Measurements from ENCODE around the gene BAIAP2L1. TPM values are rescaled to one million over a fixed set of nuclear protein-coding genes. Genes with fewer than 3 reads are reported as not detected.

BAIAP2L1 gene
- total and polyA plus RNA-seq, 2 experiments from 2014 or later = 24.1 to 38.3 TPM

- TF ChIP-seq CTCF (conservative IDR thresholded peaks at IDR 0.05; ENCODE audit: low read depth in 2 of 2) (no peak), ZNF114 (CRISPR knock-in tag; IDR thresholded peaks at IDR 0.05) (no peak), STAT1 (IDR thresholded peaks at IDR 0.05; ENCODE audit: unreplicated experiment) (no peak), EZH2 (IDR thresholded peaks at IDR 0.05; ENCODE audit: low read depth, unreplicated experiment) (no peak), ZNF331 (CRISPR knock-in tag; IDR thresholded peaks at IDR 0.05; ENCODE audit: low read depth) (no peak)
- TF ChIP-seq, protein P1, sequence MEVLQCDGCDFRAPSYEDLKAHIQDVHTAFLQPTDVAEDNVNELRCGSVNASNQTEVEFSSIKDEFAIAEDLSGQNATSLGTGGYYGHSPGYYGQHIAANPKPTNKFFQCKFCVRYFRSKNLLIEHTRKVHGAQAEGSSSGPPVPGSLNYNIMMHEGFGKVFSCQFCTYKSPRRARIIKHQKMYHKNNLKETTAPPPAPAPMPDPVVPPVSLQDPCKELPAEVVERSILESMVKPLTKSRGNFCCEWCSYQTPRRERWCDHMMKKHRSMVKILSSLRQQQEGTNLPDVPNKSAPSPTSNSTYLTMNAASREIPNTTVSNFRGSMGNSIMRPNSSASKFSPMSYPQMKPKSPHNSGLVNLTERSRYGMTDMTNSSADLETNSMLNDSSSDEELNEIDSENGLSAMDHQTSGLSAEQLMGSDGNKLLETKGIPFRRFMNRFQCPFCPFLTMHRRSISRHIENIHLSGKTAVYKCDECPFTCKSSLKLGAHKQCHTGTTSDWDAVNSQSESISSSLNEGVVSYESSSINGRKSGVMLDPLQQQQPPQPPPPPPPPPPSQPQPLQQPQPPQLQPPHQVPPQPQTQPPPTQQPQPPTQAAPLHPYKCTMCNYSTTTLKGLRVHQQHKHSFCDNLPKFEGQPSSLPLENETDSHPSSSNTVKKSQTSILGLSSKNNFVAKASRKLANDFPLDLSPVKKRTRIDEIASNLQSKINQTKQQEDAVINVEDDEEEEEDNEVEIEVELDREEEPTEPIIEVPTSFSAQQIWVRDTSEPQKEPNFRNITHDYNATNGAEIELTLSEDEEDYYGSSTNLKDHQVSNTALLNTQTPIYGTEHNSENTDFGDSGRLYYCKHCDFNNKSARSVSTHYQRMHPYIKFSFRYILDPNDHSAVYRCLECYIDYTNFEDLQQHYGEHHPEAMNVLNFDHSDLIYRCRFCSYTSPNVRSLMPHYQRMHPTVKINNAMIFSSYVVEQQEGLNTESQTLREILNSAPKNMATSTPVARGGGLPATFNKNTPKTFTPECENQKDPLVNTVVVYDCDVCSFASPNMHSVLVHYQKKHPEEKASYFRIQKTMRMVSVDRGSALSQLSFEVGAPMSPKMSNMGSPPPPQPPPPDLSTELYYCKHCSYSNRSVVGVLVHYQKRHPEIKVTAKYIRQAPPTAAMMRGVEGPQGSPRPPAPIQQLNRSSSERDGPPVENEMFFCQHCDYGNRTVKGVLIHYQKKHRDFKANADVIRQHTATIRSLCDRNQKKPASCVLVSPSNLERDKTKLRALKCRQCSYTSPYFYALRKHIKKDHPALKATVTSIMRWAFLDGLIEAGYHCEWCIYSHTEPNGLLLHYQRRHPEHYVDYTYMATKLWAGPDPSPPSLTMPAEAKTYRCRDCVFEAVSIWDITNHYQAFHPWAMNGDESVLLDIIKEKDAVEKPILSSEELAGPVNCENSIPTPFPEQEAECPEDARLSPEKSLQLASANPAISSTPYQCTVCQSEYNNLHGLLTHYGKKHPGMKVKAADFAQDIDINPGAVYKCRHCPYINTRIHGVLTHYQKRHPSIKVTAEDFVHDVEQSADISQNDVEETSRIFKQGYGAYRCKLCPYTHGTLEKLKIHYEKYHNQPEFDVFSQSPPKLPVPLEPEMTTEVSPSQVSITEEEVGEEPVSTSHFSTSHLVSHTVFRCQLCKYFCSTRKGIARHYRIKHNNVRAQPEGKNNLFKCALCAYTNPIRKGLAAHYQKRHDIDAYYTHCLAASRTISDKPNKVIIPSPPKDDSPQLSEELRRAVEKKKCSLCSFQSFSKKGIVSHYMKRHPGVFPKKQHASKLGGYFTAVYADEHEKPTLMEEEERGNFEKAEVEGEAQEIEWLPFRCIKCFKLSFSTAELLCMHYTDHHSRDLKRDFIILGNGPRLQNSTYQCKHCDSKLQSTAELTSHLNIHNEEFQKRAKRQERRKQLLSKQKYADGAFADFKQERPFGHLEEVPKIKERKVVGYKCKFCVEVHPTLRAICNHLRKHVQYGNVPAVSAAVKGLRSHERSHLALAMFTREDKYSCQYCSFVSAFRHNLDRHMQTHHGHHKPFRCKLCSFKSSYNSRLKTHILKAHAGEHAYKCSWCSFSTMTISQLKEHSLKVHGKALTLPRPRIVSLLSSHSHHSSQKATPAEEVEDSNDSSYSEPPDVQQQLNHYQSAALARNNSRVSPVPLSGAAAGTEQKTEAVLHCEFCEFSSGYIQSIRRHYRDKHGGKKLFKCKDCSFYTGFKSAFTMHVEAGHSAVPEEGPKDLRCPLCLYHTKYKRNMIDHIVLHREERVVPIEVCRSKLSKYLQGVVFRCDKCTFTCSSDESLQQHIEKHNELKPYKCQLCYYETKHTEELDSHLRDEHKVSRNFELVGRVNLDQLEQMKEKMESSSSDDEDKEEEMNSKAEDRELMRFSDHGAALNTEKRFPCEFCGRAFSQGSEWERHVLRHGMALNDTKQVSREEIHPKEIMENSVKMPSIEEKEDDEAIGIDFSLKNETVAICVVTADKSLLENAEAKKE (CRISPR knock-in tag; IDR thresholded peaks at IDR 0.05) = no peak
Measured at GRCh38 chr7:98244871-98245270, 156.0 kb downstream of the BAIAP2L1 start (continued).

DNA sequence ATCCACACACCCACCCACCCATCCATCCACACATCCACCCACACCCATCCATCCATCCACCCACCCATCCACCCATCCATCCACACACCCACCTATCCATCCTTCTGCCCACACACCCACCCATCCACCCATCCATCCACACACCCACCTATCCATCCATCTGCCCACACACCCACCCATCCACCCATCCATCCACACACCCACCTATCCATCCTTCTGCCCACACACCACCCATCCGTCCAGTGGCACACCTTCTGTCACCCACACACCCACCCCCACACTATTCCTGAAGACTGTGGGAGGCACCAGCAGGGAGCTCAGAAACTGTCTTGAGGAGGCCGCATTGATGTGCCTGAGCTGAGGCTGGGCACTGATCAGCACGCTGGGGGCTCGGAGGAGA, 158.0 kb downstream of the BAIAP2L1 start:
- no peaks in the 10 kb centered on the region for H3K4me1 ChIP-seq (ENCODE audit: insufficient read depth)
- H3K36me3 Mint-ChIP-seq (ENCODE audit: low read depth) = no peaks in the 10 kb centered on the region; the same call in 2 of the 3 replicates
- H3F3A ChIP-seq (replicated peaks; ENCODE audit: low read depth) = no peaks in the 10 kb centered on the region
- no peaks in the 10 kb centered on the region for H3K9me3 Mint-ChIP-seq
- no peak for DNase-seq (ENCODE audit: low spot score)
- H3K4me3 ChIP-seq = no peak overlapping the region
- no peak overlapping the region for H3K27ac ChIP-seq (ENCODE audit: low read depth)
- no peaks in the 10 kb centered on the region for H3K36me3 ChIP-seq (ENCODE audit: insufficient read depth)
- H3K4me2 ChIP-seq = no peak overlapping the region
- no peaks in the 10 kb centered on the region for H3K27me3 ChIP-seq (ENCODE audit: insufficient read depth)
- H3K9me2 ChIP-seq (ENCODE audit: insufficient read depth) = no peaks in the 10 kb centered on the region
- no peaks in the 10 kb centered on the region for H4K20me1 ChIP-seq (replicated peaks; ENCODE audit: insufficient read depth)
- no peak for ATAC-seq
- no peak overlapping the region for H3K27ac Mint-ChIP-seq
- no peak overlapping the region for H2AFZ ChIP-seq
- peaks cover 7% of the 10 kb centered on the region for H3K27me3 Mint-ChIP-seq (ENCODE audit: insufficient read depth, low read depth, poor library complexity)
- no peaks in the 10 kb centered on the region for H3K79me2 ChIP-seq (replicated peaks; ENCODE audit: insufficient read depth)
- no peaks in the 10 kb centered on the region; the same call in 2 of the 3 replicates for H3K4me1 Mint-ChIP-seq
- no peak overlapping the region for H3K4me3 Mint-ChIP-seq
- TF ChIP-seq NANOG (IDR thresholded peaks at IDR 0.05; ENCODE audit: borderline replicate concordance) (no peak), ETS1 (IDR thresholded peaks at IDR 0.05) (no peak)

All from GM23338 (cell line).